ENCODE measurements around the gene TRUB1.
"Not testable (repeated sequence)": the region's sequence is repeated elsewhere in the genome, so short reads cannot be mapped to it uniquely, and the experiment has no call there.

The TRUB1 gene

GRCh38 chr10:114933588-114933987, 4.4 kb upstream of the TRUB1 start:
- Mint-ChIP-seq H3K4me3 (no peak overlapping the region), H3K9me3 (peaks cover 11% of the 10 kb centered on the region), H3K4me1 (ENCODE audit: low read depth) (peaks cover 4% of the 10 kb centered on the region), H3K36me3 (ENCODE audit: low read depth) (peaks cover 5% of the 10 kb centered on the region), H3K27me3 (ENCODE audit: low read depth) (no peaks in the 10 kb centered on the region), H3K27ac (no peak overlapping the region)
- no peak for DNase-seq (ENCODE audit: low spot score)

GRCh38 chr10:114933995-114934394, 4.0 kb upstream of the TRUB1 start:
- not testable (repeated sequence) for H3K27ac Mint-ChIP-seq; H3K36me3 Mint-ChIP-seq (ENCODE audit: low read depth); H3K27me3 Mint-ChIP-seq (ENCODE audit: low read depth); H3K4me3 Mint-ChIP-seq; DNase-seq (ENCODE audit: low spot score); H3K4me1 Mint-ChIP-seq (ENCODE audit: low read depth)
- peaks cover 11% of the 10 kb centered on the region for H3K9me3 Mint-ChIP-seq

DNA sequence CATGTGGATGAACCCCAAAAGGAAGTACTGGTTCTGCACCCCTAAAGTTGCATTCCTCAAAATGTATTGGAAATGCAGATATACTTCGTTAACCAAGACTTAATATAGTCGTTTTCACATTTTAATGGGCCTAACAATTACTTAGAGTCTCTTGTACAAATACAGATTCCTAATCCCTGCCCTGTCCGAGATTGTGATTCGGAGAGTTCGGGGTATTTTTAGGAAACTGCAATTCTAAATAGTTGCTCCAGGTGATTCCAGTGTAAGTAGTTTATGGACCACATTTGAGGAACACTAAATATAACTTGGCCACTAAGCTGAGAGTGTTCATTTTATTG, 830 bp downstream of the TRUB1 start:
- no peak for DNase-seq (ENCODE audit: low spot score)
- Mint-ChIP-seq H3K36me3 (ENCODE audit: low read depth) (peaks cover 15% of the 10 kb centered on the region), H3K9me3 (no peaks in the 10 kb centered on the region), H3K4me3 (peak overlapping the region; percentile 97), H3K27ac (peak overlapping the region; percentile 93), H3K27me3 (ENCODE audit: low read depth) (no peaks in the 10 kb centered on the region), H3K4me1 (ENCODE audit: low read depth) (peaks cover 24% of the 10 kb centered on the region)

GRCh38 chr10:114940735-114941134, 2.7 kb downstream of the TRUB1 start:
- no peak for DNase-seq (ENCODE audit: low spot score)
- Mint-ChIP-seq H3K27me3 (ENCODE audit: low read depth) (no peaks in the 10 kb centered on the region), H3K36me3 (ENCODE audit: low read depth) (peaks cover 24% of the 10 kb centered on the region), H3K4me1 (ENCODE audit: low read depth) (peaks cover 24% of the 10 kb centered on the region), H3K9me3 (no peaks in the 10 kb centered on the region), H3K4me3 (peak overlapping the region; percentile 10), H3K27ac (peak overlapping the region; percentile 39)

- Mint-ChIP-seq H3K27me3 (ENCODE audit: low read depth) (no peaks in the 10 kb centered on the region), H3K9me3 (no peaks in the 10 kb centered on the region), H3K4me3 (no peak overlapping the region), H3K4me1 (ENCODE audit: low read depth) (peaks cover 23% of the 10 kb centered on the region), H3K36me3 (ENCODE audit: low read depth) (peaks cover 28% of the 10 kb centered on the region), H3K27ac (no peak overlapping the region)
- no peak for DNase-seq (ENCODE audit: low spot score)
Measured at GRCh38 chr10:114943000-114943399, 5.0 kb downstream of the TRUB1 start.

DNA sequence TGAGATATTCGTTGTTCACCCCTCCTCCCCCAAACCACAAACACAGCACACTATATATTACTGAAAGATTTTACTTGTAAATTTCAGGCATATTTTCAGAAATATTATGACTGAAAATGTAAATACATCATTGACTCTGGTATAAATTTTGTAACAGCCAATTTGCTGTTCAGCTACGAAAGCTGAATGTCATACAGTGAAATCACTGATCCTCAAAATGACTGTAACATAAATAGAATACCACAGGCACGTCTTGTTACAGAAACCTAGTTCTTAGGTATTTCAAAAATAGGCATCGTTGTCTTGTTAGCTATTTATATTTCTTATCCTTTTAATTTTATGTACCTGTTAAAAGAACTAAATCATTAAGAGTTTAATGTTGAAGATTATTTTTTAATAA, 15.1 kb downstream of the TRUB1 start:
- H3K27ac Mint-ChIP-seq = no peak overlapping the region
- no peak for DNase-seq (ENCODE audit: low spot score)
- H3K27me3 Mint-ChIP-seq (ENCODE audit: low read depth) = no peaks in the 10 kb centered on the region
- no peaks in the 10 kb centered on the region for H3K9me3 Mint-ChIP-seq
- no peak overlapping the region for H3K4me3 Mint-ChIP-seq
- H3K36me3 Mint-ChIP-seq (ENCODE audit: low read depth) = peaks cover 21% of the 10 kb centered on the region
- H3K4me1 Mint-ChIP-seq (ENCODE audit: low read depth) = peaks cover 23% of the 10 kb centered on the region

DNA sequence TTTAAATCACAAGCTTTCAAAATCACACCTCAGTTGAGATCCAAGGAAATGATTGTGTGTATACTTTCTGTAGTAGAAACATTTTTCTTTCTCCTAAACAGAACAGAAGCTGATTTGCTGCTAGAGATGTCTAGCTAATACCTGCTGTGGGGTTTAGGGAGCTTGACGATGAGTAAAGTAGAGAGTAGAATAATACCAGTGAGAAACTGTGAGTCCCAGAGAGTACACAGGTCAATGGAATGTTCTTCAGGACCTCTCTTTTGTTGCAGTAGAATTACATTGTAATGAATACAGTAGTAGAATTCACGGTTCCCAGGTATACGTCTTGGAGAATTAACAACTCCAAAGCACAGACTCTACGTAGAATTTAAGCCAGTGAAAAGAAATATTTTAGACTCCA, 18.0 kb downstream of the TRUB1 start:
- no peaks in the 10 kb centered on the region for H3K9me3 Mint-ChIP-seq
- no peak for DNase-seq (ENCODE audit: low spot score)
- peaks cover 22% of the 10 kb centered on the region for H3K4me1 Mint-ChIP-seq (ENCODE audit: low read depth)
- H3K4me3 Mint-ChIP-seq = no peak overlapping the region
- no peak overlapping the region for H3K27ac Mint-ChIP-seq
- H3K36me3 Mint-ChIP-seq (ENCODE audit: low read depth) = peaks cover 18% of the 10 kb centered on the region
- H3K27me3 Mint-ChIP-seq (ENCODE audit: low read depth) = no peaks in the 10 kb centered on the region

DNA sequence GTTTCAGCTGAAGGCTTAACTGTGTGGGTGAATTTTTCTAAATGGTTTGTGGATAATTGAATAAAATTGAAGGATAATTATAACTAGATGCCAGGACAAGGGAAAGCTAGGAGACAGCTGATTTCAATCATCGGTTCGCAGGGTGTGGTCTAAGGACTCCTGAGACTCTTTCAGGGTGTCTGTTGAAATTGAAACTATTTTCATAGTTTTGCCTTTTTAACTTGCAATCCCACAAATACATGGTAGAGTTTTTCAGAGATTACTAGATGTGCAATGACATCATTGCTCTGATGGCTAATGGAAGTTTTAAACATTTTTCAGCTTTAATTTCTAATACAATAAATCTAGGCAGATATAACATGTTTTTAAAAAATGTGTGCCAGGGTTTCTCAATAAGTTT, 18.5 kb downstream of the TRUB1 start:
- Mint-ChIP-seq H3K27me3 (ENCODE audit: low read depth) (no peaks in the 10 kb centered on the region), H3K27ac (peak overlapping the region; percentile 82), H3K4me3 (no peak overlapping the region), H3K4me1 (ENCODE audit: low read depth) (peaks cover 25% of the 10 kb centered on the region), H3K9me3 (no peaks in the 10 kb centered on the region), H3K36me3 (ENCODE audit: low read depth) (peaks cover 21% of the 10 kb centered on the region)
- DNase-seq (ENCODE audit: low spot score) = no peak

- Mint-ChIP-seq H3K27ac (no peak overlapping the region), H3K4me3 (no peak overlapping the region), H3K27me3 (ENCODE audit: low read depth) (no peaks in the 10 kb centered on the region), H3K36me3 (ENCODE audit: low read depth) (peaks cover 23% of the 10 kb centered on the region), H3K9me3 (no peaks in the 10 kb centered on the region), H3K4me1 (ENCODE audit: low read depth) (peaks cover 26% of the 10 kb centered on the region)
- no peak for DNase-seq (ENCODE audit: low spot score)
Measured at GRCh38 chr10:114957122-114957521, 19.1 kb downstream of the TRUB1 start.

GRCh38 chr10:114957673-114958072, 19.7 kb downstream of the TRUB1 start:
- peaks cover 30% of the 10 kb centered on the region for H3K4me1 Mint-ChIP-seq (ENCODE audit: low read depth)
- H3K27me3 Mint-ChIP-seq (ENCODE audit: low read depth) = no peaks in the 10 kb centered on the region
- no peak overlapping the region for H3K4me3 Mint-ChIP-seq
- peaks cover under 1% of the 10 kb centered on the region for H3K9me3 Mint-ChIP-seq
- no peak for DNase-seq (ENCODE audit: low spot score)
- no peak overlapping the region for H3K27ac Mint-ChIP-seq
- H3K36me3 Mint-ChIP-seq (ENCODE audit: low read depth) = peaks cover 22% of the 10 kb centered on the region

DNA sequence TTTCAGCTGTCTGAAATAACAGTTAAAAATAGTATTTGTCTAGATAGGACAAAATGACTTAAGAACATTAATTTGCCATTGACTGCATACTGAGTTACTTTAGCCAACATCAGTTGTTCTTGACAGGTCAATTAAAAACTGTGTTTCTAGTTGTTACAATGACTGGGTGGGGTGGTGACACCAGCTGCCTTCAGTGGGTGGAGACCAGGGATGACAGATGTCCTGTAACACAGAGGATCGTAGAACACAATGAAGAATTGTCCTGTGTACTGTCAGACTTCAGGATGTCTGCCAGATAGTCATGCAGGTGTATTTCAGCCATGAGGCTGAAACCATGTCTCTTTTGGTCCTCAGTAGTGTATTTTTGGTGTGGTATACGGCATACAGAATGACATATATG, 24.4 kb downstream of the TRUB1 start:
- no peak overlapping the region for H3K4me3 Mint-ChIP-seq
- peaks cover 25% of the 10 kb centered on the region for H3K4me1 Mint-ChIP-seq (ENCODE audit: low read depth)
- DNase-seq (ENCODE audit: low spot score) = no peak
- H3K9me3 Mint-ChIP-seq = peaks cover 6% of the 10 kb centered on the region
- no peaks in the 10 kb centered on the region for H3K27me3 Mint-ChIP-seq (ENCODE audit: low read depth)
- H3K36me3 Mint-ChIP-seq (ENCODE audit: low read depth) = peaks cover 32% of the 10 kb centered on the region
- no peak overlapping the region for H3K27ac Mint-ChIP-seq

GRCh38 chr10:114963908-114964307, 25.9 kb downstream of the TRUB1 start:
- Mint-ChIP-seq H3K9me3 (peaks cover 6% of the 10 kb centered on the region), H3K27ac (no peak overlapping the region), H3K4me3 (no peak overlapping the region), H3K4me1 (ENCODE audit: low read depth) (peaks cover 27% of the 10 kb centered on the region), H3K27me3 (ENCODE audit: low read depth) (no peaks in the 10 kb centered on the region), H3K36me3 (ENCODE audit: low read depth) (peaks cover 36% of the 10 kb centered on the region)
- no peak for DNase-seq (ENCODE audit: low spot score)

DNA sequence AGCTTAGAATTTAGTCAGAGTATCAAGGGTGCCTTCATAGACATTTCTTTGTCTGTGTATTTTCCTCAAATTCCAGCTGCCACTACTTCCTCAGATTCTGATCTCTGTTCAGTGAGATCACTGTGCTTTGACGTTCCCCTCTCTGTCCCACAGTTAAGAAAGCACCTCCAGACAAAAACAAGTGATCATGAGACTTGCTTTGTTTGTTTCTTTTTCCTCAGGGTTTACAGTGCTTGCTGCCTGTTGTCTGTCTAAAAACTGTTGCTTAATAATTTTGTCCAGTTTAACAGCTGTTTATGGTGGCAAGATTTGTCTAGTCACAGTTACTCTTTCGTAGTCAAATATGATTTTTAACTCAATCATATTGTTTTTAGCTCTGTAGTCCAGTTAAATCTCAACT, 29.1 kb downstream of the TRUB1 start:
- no peak overlapping the region for H3K27ac Mint-ChIP-seq
- no peak for DNase-seq (ENCODE audit: low spot score)
- H3K9me3 Mint-ChIP-seq = peaks cover 6% of the 10 kb centered on the region
- no peaks in the 10 kb centered on the region for H3K27me3 Mint-ChIP-seq (ENCODE audit: low read depth)
- H3K4me3 Mint-ChIP-seq = no peak overlapping the region
- peaks cover 29% of the 10 kb centered on the region for H3K4me1 Mint-ChIP-seq (ENCODE audit: low read depth)
- peaks cover 30% of the 10 kb centered on the region for H3K36me3 Mint-ChIP-seq (ENCODE audit: low read depth)

- H3K4me1 Mint-ChIP-seq (ENCODE audit: low read depth) = peaks cover 19% of the 10 kb centered on the region
- peak; percentile 6 for DNase-seq (ENCODE audit: low spot score)
- H3K27me3 Mint-ChIP-seq (ENCODE audit: low read depth) = no peaks in the 10 kb centered on the region
- peak overlapping the region; percentile 54 for H3K27ac Mint-ChIP-seq
- no peaks in the 10 kb centered on the region for H3K9me3 Mint-ChIP-seq
- H3K36me3 Mint-ChIP-seq (ENCODE audit: low read depth) = peaks cover 23% of the 10 kb centered on the region
- H3K4me3 Mint-ChIP-seq = no peak overlapping the region
Measured at GRCh38 chr10:114970515-114970914, 32.5 kb downstream of the TRUB1 start.

DNA sequence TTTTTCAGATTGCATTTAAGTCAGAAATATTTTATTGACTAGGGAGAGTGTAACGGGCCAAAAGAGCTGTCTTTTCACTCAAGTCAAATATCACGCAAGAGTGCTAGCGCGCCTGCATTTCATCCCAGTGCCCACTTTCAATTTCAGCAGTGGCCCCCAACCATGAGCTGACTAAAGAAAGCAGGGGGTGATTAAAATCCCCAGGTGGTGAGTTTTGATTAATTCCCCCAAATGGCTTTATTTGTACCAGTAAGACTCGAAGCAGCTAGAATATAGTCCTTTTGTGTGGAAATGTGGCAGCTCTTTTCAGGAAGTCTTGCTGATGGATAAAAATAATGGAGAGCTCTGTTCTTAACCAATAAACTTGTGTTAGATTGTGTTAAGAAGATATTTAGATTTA, 35.3 kb downstream of the TRUB1 start:
- H3K27me3 Mint-ChIP-seq (ENCODE audit: low read depth) = no peaks in the 10 kb centered on the region
- no peak for DNase-seq (ENCODE audit: low spot score)
- no peaks in the 10 kb centered on the region for H3K9me3 Mint-ChIP-seq
- H3K27ac Mint-ChIP-seq = no peak overlapping the region
- peaks cover 22% of the 10 kb centered on the region for H3K36me3 Mint-ChIP-seq (ENCODE audit: low read depth)
- H3K4me3 Mint-ChIP-seq = no peak overlapping the region
- peaks cover 7% of the 10 kb centered on the region for H3K4me1 Mint-ChIP-seq (ENCODE audit: low read depth)
